HG03159 (cell line): Measurements from ENCODE around the gene IRF2BP2.

ENCODE experiments used
- ATAC-seq: cut with Tn5 transposase; IDR thresholded peaks from one replicate; pipeline ENCODE4 v1.9.1; 2021; ENCODE audit warnings: mild to moderate bottlenecking, moderate library complexity; ENCODE audit not compliant: unreplicated experiment

The IRF2BP2 gene

GRCh38 chr1:234610061-234610665, at the start of gene IRF2BP2:
TSS of gene IRF2BP2 (minus strand) at chr1:234610178. CDS start at chr1:234609494, 684 bp downstream.
- no peak for ATAC-seq

- ATAC-seq, result no peak
These were observed 49.6 kb upstream of the IRF2BP2 start for GRCh38 chr1:234659538-234659937.

- no peak for ATAC-seq
These were observed 48.2 kb upstream of the IRF2BP2 start for GRCh38 chr1:234658138-234658537.

- no peak for ATAC-seq
These were observed 47.1 kb upstream of the IRF2BP2 start for GRCh38 chr1:234656944-234657654.

- ATAC-seq, result no peak
These were observed 46.3 kb upstream of the IRF2BP2 start for GRCh38 chr1:234656070-234656895.

GRCh38 chr1:234655328-234656069, 45.5 kb upstream of the IRF2BP2 start:
- no peak for ATAC-seq

- no peak for ATAC-seq
These were observed 44.2 kb upstream of the IRF2BP2 start for GRCh38 chr1:234654002-234654733.

- no peak for ATAC-seq
These were observed 39.6 kb upstream of the IRF2BP2 start for GRCh38 chr1:234649432-234650081.

GRCh38 chr1:234647758-234648157, 37.8 kb upstream of the IRF2BP2 start:
- no peak for ATAC-seq

- no peak for ATAC-seq
These were observed 37.3 kb upstream of the IRF2BP2 start for GRCh38 chr1:234647245-234647644.

- no peak for ATAC-seq
These were observed 36.0 kb upstream of the IRF2BP2 start for GRCh38 chr1:234645964-234646363.

- ATAC-seq, result no peak
These were observed 35.5 kb upstream of the IRF2BP2 start for GRCh38 chr1:234645474-234645953.

GRCh38 chr1:234644928-234645327, 35.0 kb upstream of the IRF2BP2 start:
- no peak for ATAC-seq

GRCh38 chr1:234643850-234644134, 33.8 kb upstream of the IRF2BP2 start:
- no peak for ATAC-seq

- ATAC-seq, result no peak
These were observed 33.3 kb upstream of the IRF2BP2 start for GRCh38 chr1:234643111-234643849.

- ATAC-seq, result no peak
These were observed 32.5 kb upstream of the IRF2BP2 start for GRCh38 chr1:234642428-234642827.

- no peak for ATAC-seq
These were observed 30.0 kb upstream of the IRF2BP2 start for GRCh38 chr1:234639961-234640360.

GRCh38 chr1:234638832-234639799, 29.1 kb upstream of the IRF2BP2 start:
- no peak for ATAC-seq
